BJ (cell line): ENCODE data around the gene TBPL2. TPM values are rescaled to one million over a fixed set of nuclear protein-coding genes. Genes with fewer than 3 reads are reported as not detected.
"Not testable (repeated sequence)": the region's sequence is repeated elsewhere in the genome, so short reads cannot be mapped to it uniquely, and the experiment has no call there.

Experiments
- CTCF ChIA-PET: fragments of 350-600 bp; formaldehyde crosslinking; extraction: SDS; loops from one replicate; lab custom pipeline; 2021; ENCODE audit warnings: antibody characterized with exemption, inconsistent platforms; lab: Yijun Ruan, JAX
- POLR2A ChIA-PET: fragments of 300-600 bp; sonication (Branson Sonifier 250); formaldehyde crosslinking; extraction: SDS; loops from one replicate; lab custom pipeline; 2021; ENCODE audit warnings: antibody characterized with exemption; lab: Charles Lee
- DNase-seq: peaks from one replicate; pipeline ENCODE4 v3.0.0-alpha.2; 2011; ENCODE audit warnings: low read depth
- H3K27me3 ChIP-seq: 2 replicates; pipeline ENCODE4 v1.6.0; 2011; ENCODE audit warnings: low read length; ENCODE audit not compliant: control insufficient read depth, insufficient read depth
- H3K36me3 ChIP-seq: 2 replicates; pipeline ENCODE4 v1.5.1; 2011; ENCODE audit warnings: low read length; ENCODE audit not compliant: control insufficient read depth, insufficient read depth
- H3K4me3 ChIP-seq: 2 replicates; pipeline ENCODE4 v1.5.1; 2011; ENCODE audit warnings: low read depth, mild to moderate bottlenecking, control low read depth, low read length
- polyA plus RNA-seq: library from polyadenylated mRNA; depleted of rRNA; stranded (reverse); fragments of >200 nt; gene quantifications from 2 replicates; pipeline ENCODE4 v1.2.3, GENCODE V29; 2011
- TF ChIP-seq, protein P1 (sequence below): IDR thresholded peaks from 2 replicates; pipeline ENCODE4 v1.5.1; 2011; ENCODE audit warnings: low read depth, mild to moderate bottlenecking, control low read depth, inconsistent platforms, low read length, moderate library complexity; ENCODE audit not compliant: insufficient read depth

The TBPL2 gene
- polyA plus RNA-seq, 1 experiment, result not detected

DNA sequence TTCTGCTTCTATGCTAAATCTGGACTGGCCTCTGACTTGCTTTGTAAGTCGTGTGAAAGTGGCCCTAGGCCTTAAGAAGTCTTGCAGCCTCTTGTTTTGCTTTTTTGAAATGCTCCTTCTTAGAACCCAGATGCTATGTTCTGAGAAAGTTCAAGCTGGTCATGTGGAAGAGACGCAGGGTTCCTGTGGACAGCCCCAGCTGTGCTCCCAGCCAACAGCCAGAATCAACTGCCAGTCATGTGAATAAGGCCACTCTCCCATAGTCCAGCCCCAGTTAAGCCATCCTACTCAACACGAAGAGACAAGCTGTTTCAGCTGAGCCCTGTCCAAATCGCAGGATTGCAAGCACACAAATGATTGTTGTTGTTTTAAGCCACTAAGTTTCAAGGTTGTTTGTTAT is 37.3 kb upstream of the TBPL2 start:
- TF ChIP-seq, protein P1, sequence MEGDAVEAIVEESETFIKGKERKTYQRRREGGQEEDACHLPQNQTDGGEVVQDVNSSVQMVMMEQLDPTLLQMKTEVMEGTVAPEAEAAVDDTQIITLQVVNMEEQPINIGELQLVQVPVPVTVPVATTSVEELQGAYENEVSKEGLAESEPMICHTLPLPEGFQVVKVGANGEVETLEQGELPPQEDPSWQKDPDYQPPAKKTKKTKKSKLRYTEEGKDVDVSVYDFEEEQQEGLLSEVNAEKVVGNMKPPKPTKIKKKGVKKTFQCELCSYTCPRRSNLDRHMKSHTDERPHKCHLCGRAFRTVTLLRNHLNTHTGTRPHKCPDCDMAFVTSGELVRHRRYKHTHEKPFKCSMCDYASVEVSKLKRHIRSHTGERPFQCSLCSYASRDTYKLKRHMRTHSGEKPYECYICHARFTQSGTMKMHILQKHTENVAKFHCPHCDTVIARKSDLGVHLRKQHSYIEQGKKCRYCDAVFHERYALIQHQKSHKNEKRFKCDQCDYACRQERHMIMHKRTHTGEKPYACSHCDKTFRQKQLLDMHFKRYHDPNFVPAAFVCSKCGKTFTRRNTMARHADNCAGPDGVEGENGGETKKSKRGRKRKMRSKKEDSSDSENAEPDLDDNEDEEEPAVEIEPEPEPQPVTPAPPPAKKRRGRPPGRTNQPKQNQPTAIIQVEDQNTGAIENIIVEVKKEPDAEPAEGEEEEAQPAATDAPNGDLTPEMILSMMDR, result no peak
- POLR2A ChIA-PET, result no interaction called here
- 0 out of 2 replicates have a peak, but pooled peaks cover 2% of the 10 kb centered on the region for H3K27me3 ChIP-seq
- no peak for DNase-seq
- no peaks in the 10 kb centered on the region for H3K36me3 ChIP-seq
- CTCF ChIA-PET, result interaction anchor here (1.0 kb wide), 1 partner anchor 10 kb away, joined by 3 read pairs; no protein-coding TSS in a partner anchor
- H3K4me3 ChIP-seq, result no peak overlapping the region

DNA sequence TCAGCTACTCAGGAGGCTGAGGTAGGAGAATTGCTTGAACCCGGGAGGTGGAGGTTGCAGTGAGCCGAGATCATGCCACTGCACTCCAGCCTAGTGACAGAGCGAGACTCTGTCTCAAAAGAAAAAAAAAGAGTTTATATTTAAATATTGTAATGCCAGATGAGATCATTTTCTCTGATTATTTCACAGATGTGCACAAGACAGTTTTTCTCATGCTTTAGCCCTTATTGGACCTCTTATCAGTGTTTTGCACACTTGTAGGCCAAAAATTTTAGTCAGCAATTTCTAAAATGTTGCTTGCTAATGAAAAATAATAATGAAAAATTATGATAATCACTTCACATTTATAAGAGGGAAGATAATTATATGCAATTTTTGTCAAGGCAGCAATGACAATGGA is 36.0 kb upstream of the TBPL2 start:
- H3K27me3 ChIP-seq, H3K4me3 ChIP-seq, H3K36me3 ChIP-seq, DNase-seq, POLR2A ChIA-PET: not testable (repeated sequence)
- CTCF ChIA-PET, result interaction anchor here (1.0 kb wide), 1 partner anchor 9 kb away, joined by 3 read pairs; no protein-coding TSS in a partner anchor

DNA sequence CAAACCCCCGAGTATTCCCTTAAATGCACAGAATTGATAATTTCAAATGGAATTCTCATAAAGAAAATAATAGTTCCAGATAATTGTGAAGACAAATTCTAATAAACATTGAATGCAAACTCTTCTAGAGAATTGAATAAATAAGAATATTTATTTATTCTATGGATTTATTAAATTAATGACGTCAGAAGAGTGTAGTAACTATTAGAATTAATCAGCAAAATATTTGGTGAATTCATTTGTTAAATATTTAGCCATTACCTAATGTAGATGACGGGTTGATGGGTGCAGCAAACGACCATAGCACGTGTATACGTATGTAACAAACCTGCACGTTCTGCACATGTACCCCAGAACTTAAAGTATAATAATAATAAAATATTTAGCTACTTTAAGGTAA is 33.4 kb upstream of the TBPL2 start:
- TF ChIP-seq, protein P1, result no peak
- Histone ChIP-seq H3K27me3 (peaks cover 3% of the 10 kb centered on the region; the same call in 1 of the 2 replicates), H3K4me3 (no peak overlapping the region), H3K36me3 (no peaks in the 10 kb centered on the region)
- ChIA-PET POLR2A (no interaction called here), CTCF (no interaction called here)
- no peak for DNase-seq

DNA sequence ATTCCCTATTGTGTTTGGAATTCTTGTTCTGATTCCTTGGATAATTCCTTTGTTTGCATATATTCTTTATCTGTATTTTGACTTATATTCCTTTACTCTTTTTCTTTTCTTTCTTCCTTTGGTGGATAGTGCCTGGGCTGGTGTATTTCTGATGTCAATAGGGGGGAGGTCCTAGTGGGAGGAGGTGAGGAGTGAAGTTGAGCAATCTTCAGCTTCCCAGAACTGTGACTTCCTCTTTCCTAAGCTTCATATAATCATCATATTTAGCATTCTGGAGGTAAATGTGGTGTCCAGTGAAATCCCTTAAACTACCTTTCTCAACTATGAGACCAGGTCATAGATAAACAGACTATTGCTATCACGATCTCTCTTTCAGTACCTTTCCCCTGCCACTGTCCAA is 29.6 kb upstream of the TBPL2 start:
- Histone ChIP-seq H3K4me3 (no peak overlapping the region), H3K36me3 (no peaks in the 10 kb centered on the region), H3K27me3 (peaks cover 12% of the 10 kb centered on the region)
- POLR2A ChIA-PET, result no interaction called here
- DNase-seq, result no peak
- CTCF ChIA-PET, result interaction anchor here (0.7 to 1.2 kb wide), 2 partner anchors 11 to 16 kb away, joined by 3 read pairs; no protein-coding TSS in a partner anchor
- TF ChIP-seq, protein P1, result no peak

DNA sequence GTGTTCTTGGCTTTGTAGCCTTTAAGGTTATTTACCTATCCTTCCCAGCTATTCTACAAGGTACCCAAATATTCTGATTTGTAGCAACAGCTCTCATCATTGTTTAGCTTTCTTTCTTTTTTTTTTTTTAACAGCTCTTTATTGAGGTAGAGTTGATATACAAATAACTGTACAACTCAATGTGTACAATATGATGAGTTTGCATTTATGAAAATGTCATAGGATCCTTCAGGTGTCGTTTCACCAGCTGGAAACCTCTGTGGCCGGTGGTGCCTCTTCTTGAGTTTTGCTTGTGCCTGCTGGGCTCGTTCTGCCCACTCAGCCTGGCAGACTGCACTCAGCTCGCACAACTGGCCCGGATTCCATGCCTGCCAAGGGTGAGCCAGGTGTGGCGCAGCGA is 26.9 kb upstream of the TBPL2 start:
- Histone ChIP-seq H3K27me3 (peaks cover 12% of the 10 kb centered on the region), H3K4me3 (no peak overlapping the region), H3K36me3 (no peaks in the 10 kb centered on the region)
- TF ChIP-seq, protein P1, result no peak
- CTCF ChIA-PET, result interaction anchor here (0.9 to 1.1 kb wide), 2 partner anchors 10 to 21 kb away, joined by 3 read pairs; no protein-coding TSS in a partner anchor
- no peak for DNase-seq
- POLR2A ChIA-PET, result no interaction called here
